Endothelial cell of umbilical vein (primary cell): ENCODE results near the gene GMCL2. TPM values are rescaled to one million over a fixed set of nuclear protein-coding genes. Genes with fewer than 3 reads are reported as not detected.

ENCODE experiments used
- BruUV-seq: library from RNA; stranded (reverse); fragments of 400-500 nt; replicated peaks from 2 replicates; lab custom pipeline; 2021; lab: Mats Ljungman, UMichigan
- CTCF ChIA-PET: fragments of 300-600, 350-600 bp; sonication (Branson Sonifier 250); formaldehyde crosslinking; loops from one replicate; lab custom pipeline; 2021; ENCODE audit warnings: antibody characterized with exemption, inconsistent platforms; lab: Charles Lee
- POLR2A ChIA-PET: fragments of 300-600, 350-600 bp; sonication (Branson Sonifier 250); formaldehyde crosslinking; loops from one replicate; lab custom pipeline; 2021; ENCODE audit warnings: antibody characterized with exemption, inconsistent platforms; lab: Charles Lee
- DNase-seq: peaks from one replicate; pipeline ENCODE4 v3.0.0-alpha.2; 2011; ENCODE audit warnings: low read depth, low spot score
- FAIRE-seq: peaks from 2 replicates; lab custom pipeline; 2011; peaks lifted over from hg19 to GRCh38; lab: Jason Lieb, UNC
- H2AFZ ChIP-seq: 2 replicates; pipeline ENCODE4 v1.6.0; 2012; ENCODE audit warnings: low read depth, low read length, control low read depth, inconsistent platforms
- H3K27ac ChIP-seq: 2 replicates; pipeline ENCODE4 v1.5.1; 2011; ENCODE audit warnings: low read depth, mild to moderate bottlenecking, control low read depth, low read length, moderate library complexity; ENCODE audit not compliant: insufficient read depth
- H3K27me3 ChIP-seq, 2 experiments: 2 replicates each; pipeline versions ENCODE4 v1.6.0 to v1.6.1; 2011; ENCODE audit warnings: low read length in 2 of 2, mixed read lengths in 1 of 2; ENCODE audit not compliant: control insufficient read depth in 2 of 2, insufficient read depth in 2 of 2
- H3K36me3 ChIP-seq, 2 experiments: 2 replicates in 1 of 2; 3 replicates in 1 of 2; pipeline ENCODE4 v1.5.1; 2011; ENCODE audit warnings: low read length in 2 of 2, mild to moderate bottlenecking in 1 of 2, moderate library complexity in 1 of 2; ENCODE audit not compliant: control insufficient read depth in 2 of 2, insufficient read depth in 2 of 2; ENCODE audit errors: extremely low read depth in 1 of 2
- H3K4me1 ChIP-seq: 3 replicates; pipeline ENCODE4 v1.5.1; 2011; ENCODE audit warnings: mild to moderate bottlenecking, low read length; ENCODE audit not compliant: control insufficient read depth, insufficient read depth; ENCODE audit errors: extremely low read depth
- H3K4me2 ChIP-seq: 2 replicates; pipeline ENCODE4 v1.6.1; 2011; ENCODE audit warnings: low read length, control low read depth, mixed read lengths; ENCODE audit not compliant: insufficient read depth
- H3K4me3 ChIP-seq, 3 experiments: fragments of 200-600 bp in 1 of 3; sonication (generic), shearing (Covaris generic) in 1 of 3; replicated peaks in 1 of 3; 2 replicates each; pipeline ENCODE4 v1.5.1; 2011 to 2016; ENCODE audit warnings: control low read depth in 3 of 3, low read length in 3 of 3, mild to moderate bottlenecking in 2 of 3, inconsistent platforms in 1 of 3, low read depth in 1 of 3, moderate library complexity in 1 of 3; ENCODE audit not compliant: insufficient read depth in 1 of 3
- H3K79me2 ChIP-seq: 2 replicates; pipeline ENCODE4 v1.6.0; 2012; ENCODE audit warnings: low read length, inconsistent platforms; ENCODE audit not compliant: control insufficient read depth, insufficient read depth
- H3K9ac ChIP-seq: replicated peaks from 2 replicates; pipeline ENCODE3; 2011; ENCODE audit warnings: low read length, control low read depth; ENCODE audit not compliant: insufficient read depth; ENCODE audit errors: extremely low read depth
- H3K9me1 ChIP-seq: replicated peaks from 3 replicates; pipeline ENCODE4 v1.6.0; 2011; ENCODE audit warnings: mild to moderate bottlenecking, low read length; ENCODE audit not compliant: control insufficient read depth, insufficient read depth; ENCODE audit errors: extremely low read depth
- H3K9me3 ChIP-seq: replicated peaks from 2 replicates; pipeline ENCODE4 v1.5.1; 2012; ENCODE audit warnings: low read length, inconsistent platforms; ENCODE audit not compliant: control insufficient read depth, insufficient read depth
- H4K20me1 ChIP-seq: replicated peaks from 2 replicates; pipeline ENCODE3; 2011; ENCODE audit warnings: mild to moderate bottlenecking, low read length; ENCODE audit not compliant: control insufficient read depth, insufficient read depth; ENCODE audit errors: extremely low read depth
- EZH2 ChIP-seq: IDR thresholded peaks from 2 replicates; pipeline ENCODE4 v1.6.1; 2012; ENCODE audit warnings: borderline replicate concordance, low read depth, mild to moderate bottlenecking, moderate library complexity, low read length, inconsistent platforms; ENCODE audit not compliant: severe bottlenecking
- FOS ChIP-seq: IDR thresholded peaks from 2 replicates; pipeline ENCODE4 v1.6.1; 2011; ENCODE audit warnings: mild to moderate bottlenecking, low read length, moderate library complexity, borderline replicate concordance; ENCODE audit not compliant: insufficient read depth
- GATA2 ChIP-seq: IDR thresholded peaks from 2 replicates; pipeline ENCODE4 v1.7.0; 2011; ENCODE audit warnings: low read depth, mild to moderate bottlenecking, moderate library complexity, mixed read lengths, low read length; ENCODE audit not compliant: insufficient read length, insufficient read depth
- JUN ChIP-seq: IDR thresholded peaks from 2 replicates; pipeline ENCODE4 v1.6.1; 2011; ENCODE audit warnings: borderline replicate concordance, low read depth; ENCODE audit not compliant: insufficient read length, insufficient read depth
- MYC ChIP-seq: IDR thresholded peaks from one replicate; pipeline ENCODE4 v1.6.1; 2011; ENCODE audit warnings: mild to moderate bottlenecking, low read depth, low read length
- POLR2A ChIP-seq: IDR thresholded peaks from 2 replicates; pipeline ENCODE4 v1.6.1; 2012; ENCODE audit warnings: low read depth, mild to moderate bottlenecking, control low read depth, low read length
- POLR2AphosphoS5 ChIP-seq: IDR thresholded peaks from 2 replicates; pipeline ENCODE4 v1.6.1; 2012; ENCODE audit warnings: low read depth, mild to moderate bottlenecking, control low read depth, low read length, moderate library complexity; ENCODE audit not compliant: insufficient read depth
- dilution Hi-C: fragments of 300-500 bp; cut with MboI; formaldehyde crosslinking; loops from one replicate; pipeline ENCODE4 v1.15.0; 2019; ENCODE audit warnings: low sequenced_read_pairs; ENCODE audit not compliant: extremely low pct_ligation_motif_present
- intact Hi-C: fragments of 100-400 bp; cut with micrococcal nuclease; formaldehyde crosslinking; loops from one replicate; pipeline ENCODE4 v1.10.0; 2022
- polyA plus RNA-seq, 4 experiments: library from polyadenylated mRNA; depleted of rRNA in 3 of 4; stranded (reverse) in 3 of 4; unstranded in 1 of 4; fragments of >200 nt; gene quantifications; 2 replicates each; pipeline versions ENCODE4 v1.2.1 to v1.2.3, GENCODE V29; 2011 to 2012; ENCODE audit warnings: missing spikeins in 1 of 4
- total RNA-seq: library from RNA; stranded (reverse); gene quantifications from 2 replicates; pipeline ENCODE4 v1.2.3, GENCODE V29; 2021
- TF ChIP-seq, protein P1 (sequence below): IDR thresholded peaks from 2 replicates; pipeline ENCODE4 v1.6.1; 2011; ENCODE audit not compliant: insufficient read depth, insufficient read length
- TF ChIP-seq, protein P2 (sequence below), 2 donors: IDR thresholded peaks; 1 replicate in 1 of 2; 2 replicates in 1 of 2; pipeline ENCODE4 v1.5.1; 2011; ENCODE audit warnings: low read length in 2 of 2, mild to moderate bottlenecking in 2 of 2, moderate library complexity in 2 of 2, control low read depth in 1 of 2, inconsistent platforms in 1 of 2, low read depth in 1 of 2; ENCODE audit not compliant: insufficient read depth in 1 of 2; ENCODE audit errors: extremely low read depth in 1 of 2

Gene GMCL2
- total and polyA plus RNA-seq, 2 donors (not counting 3 experiments of a cell fraction or from before 2014, with no cell fraction given): not detected

DNA sequence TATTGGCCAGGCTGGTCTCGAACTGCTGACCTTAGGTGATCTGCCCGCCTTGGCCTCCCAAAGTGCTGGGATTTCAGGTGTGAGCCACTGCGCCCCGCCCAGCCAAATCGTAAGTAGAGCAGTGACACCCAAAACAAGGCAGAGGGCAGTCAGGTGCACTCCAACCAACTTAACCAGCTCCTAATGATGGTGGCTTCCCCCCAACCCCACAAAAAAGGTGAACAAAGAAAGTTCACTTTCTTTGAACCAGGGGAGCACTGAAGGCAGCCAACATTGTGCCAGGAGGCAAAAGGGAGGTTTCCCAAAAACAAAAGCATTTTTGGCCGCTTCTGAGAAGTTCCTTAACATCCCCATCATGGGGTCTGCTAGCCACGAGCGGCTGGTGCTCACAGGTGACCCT, 9.6 kb downstream of the GMCL2 start:
- intact Hi-C loops: no loop called here
- CTCF ChIA-PET: no interaction called here
- POLR2A ChIA-PET: no interaction called here

More for the DNA sequence above, 9.6 kb downstream of the GMCL2 start:
- no TSS peak for BruUV-seq
- Histone ChIP-seq H3K9me1 (no peaks in the 10 kb centered on the region), H3K36me3 (no peaks in the 10 kb centered on the region), H3K27me3 (no peaks in the 10 kb centered on the region), H3K27ac (no peak overlapping the region), H3K4me2 (no peak overlapping the region), H3K9ac (no peak overlapping the region), H3K4me1 (no peaks in the 10 kb centered on the region), H4K20me1 (no peaks in the 10 kb centered on the region), H2AFZ (no peak overlapping the region), H3K79me2 (no peaks in the 10 kb centered on the region), H3K9me3 (no peaks in the 10 kb centered on the region), H3K4me3 (no peak overlapping the region)
- DNase-seq (no peak), FAIRE-seq (no peak)
- no peak for TF ChIP-seq POLR2AphosphoS5
- no peak for TF ChIP-seq POLR2A
- TF ChIP-seq MYC: no peak
- TF ChIP-seq, protein P1, sequence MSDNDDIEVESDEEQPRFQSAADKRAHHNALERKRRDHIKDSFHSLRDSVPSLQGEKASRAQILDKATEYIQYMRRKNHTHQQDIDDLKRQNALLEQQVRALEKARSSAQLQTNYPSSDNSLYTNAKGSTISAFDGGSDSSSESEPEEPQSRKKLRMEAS: no peak
- TF ChIP-seq, protein P2, sequence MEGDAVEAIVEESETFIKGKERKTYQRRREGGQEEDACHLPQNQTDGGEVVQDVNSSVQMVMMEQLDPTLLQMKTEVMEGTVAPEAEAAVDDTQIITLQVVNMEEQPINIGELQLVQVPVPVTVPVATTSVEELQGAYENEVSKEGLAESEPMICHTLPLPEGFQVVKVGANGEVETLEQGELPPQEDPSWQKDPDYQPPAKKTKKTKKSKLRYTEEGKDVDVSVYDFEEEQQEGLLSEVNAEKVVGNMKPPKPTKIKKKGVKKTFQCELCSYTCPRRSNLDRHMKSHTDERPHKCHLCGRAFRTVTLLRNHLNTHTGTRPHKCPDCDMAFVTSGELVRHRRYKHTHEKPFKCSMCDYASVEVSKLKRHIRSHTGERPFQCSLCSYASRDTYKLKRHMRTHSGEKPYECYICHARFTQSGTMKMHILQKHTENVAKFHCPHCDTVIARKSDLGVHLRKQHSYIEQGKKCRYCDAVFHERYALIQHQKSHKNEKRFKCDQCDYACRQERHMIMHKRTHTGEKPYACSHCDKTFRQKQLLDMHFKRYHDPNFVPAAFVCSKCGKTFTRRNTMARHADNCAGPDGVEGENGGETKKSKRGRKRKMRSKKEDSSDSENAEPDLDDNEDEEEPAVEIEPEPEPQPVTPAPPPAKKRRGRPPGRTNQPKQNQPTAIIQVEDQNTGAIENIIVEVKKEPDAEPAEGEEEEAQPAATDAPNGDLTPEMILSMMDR (IDR thresholded peaks at IDR 0.05; ENCODE audit: extremely low read depth in 1 of 2, insufficient read depth in 1 of 2, low read depth in 1 of 2, low read length in 2 of 2): no peak
- no peak for TF ChIP-seq FOS
- no peak for TF ChIP-seq EZH2
- no peak for TF ChIP-seq JUN
- no peak for TF ChIP-seq GATA2
- dilution Hi-C loops: no loop called here
